Muscle layer of colon (tissue), 2 donors: ENCODE results near the gene SLC35A1.

ENCODE experiments used
- H3K27ac ChIP-seq: one replicate; pipeline ENCODE4 v1.7.0; 2013; ENCODE audit warnings: low read depth, mild to moderate bottlenecking, low read length, moderate library complexity
- H3K27me3 ChIP-seq, 2 donors: one replicate each; pipeline ENCODE4 v1.7.0; 2013; ENCODE audit warnings: low read length in 2 of 2, mild to moderate bottlenecking in 2 of 2; ENCODE audit not compliant: insufficient read depth in 2 of 2, control insufficient read depth in 1 of 2
- H3K36me3 ChIP-seq: one replicate; pipeline ENCODE4 v1.7.0; 2013; ENCODE audit warnings: mild to moderate bottlenecking, low read length; ENCODE audit not compliant: insufficient read depth
- H3K4me1 ChIP-seq: one replicate; pipeline ENCODE4 v1.7.0; 2013; ENCODE audit warnings: mild to moderate bottlenecking, low read length; ENCODE audit not compliant: insufficient read depth
- H3K4me3 ChIP-seq, 2 donors: one replicate each; pipeline ENCODE4 v1.7.0; 2013; ENCODE audit warnings: low read length in 2 of 2, low read depth in 1 of 2, mild to moderate bottlenecking in 1 of 2, moderate library complexity in 1 of 2
- H3K9ac ChIP-seq: one replicate; pipeline ENCODE4 v1.7.0; 2013; ENCODE audit warnings: low read length
- H3K9me3 ChIP-seq: one replicate; pipeline ENCODE4 v1.7.0; 2013; ENCODE audit warnings: mild to moderate bottlenecking, low read length
- donor health status: abdominal sarcoma.
- donor health status: Adenocarcinoma of cecum.

SLC35A1 gene

DNA sequence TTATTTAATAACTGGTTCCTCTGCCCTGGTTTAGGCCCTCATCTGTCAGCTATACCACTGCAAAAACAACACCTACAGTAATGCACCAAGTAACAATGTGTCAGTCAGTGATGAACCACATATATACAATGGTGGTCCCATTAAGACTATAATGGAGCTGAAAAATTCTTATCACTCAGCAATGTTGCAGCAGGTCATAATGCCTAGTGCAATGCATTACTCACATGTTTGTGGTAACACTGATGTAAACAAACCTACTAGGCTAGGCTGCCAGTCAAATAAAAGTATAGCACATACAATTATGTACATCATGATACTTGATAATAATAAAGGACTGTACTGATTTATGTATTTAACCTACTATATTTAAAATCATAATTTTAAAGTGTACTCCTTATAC, 85.7 kb downstream of the SLC35A1 start:
- Histone ChIP-seq H3K4me1 (no peaks in the 10 kb centered on the region), H3K27ac (no peak overlapping the region), H3K9ac (no peak overlapping the region), H3K4me3 (no peak overlapping the region), H3K27me3 (no peaks in the 10 kb centered on the region), H3K36me3 (peaks cover 35% of the 10 kb centered on the region), H3K9me3 (no peaks in the 10 kb centered on the region)

DNA sequence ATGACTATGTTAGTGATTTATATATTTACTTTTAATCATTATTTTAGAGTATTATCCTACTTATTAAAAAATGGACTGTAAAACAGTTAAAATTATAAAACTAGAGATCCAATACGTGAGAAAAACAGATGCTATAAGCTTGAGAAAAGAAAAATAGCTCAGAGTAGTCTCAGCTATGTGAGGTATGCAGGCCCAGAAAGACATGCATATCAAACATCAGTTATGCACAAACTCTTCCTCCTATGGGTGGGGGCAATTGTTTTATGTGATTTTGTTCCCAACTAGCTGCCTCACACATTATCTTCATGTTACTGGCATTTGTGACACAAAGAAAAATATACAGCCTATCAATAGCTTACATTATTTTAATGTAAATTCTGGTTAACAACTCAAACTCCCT, 88.2 kb downstream of the SLC35A1 start:
- Histone ChIP-seq H3K36me3 (peaks cover 37% of the 10 kb centered on the region), H3K9ac (no peak overlapping the region), H3K4me3 (no peak overlapping the region), H3K4me1 (no peaks in the 10 kb centered on the region), H3K9me3 (no peaks in the 10 kb centered on the region), H3K27me3 (no peaks in the 10 kb centered on the region), H3K27ac (no peak overlapping the region)
